ENCODE measurements around the gene C1orf87.

Gene C1orf87, protein sequence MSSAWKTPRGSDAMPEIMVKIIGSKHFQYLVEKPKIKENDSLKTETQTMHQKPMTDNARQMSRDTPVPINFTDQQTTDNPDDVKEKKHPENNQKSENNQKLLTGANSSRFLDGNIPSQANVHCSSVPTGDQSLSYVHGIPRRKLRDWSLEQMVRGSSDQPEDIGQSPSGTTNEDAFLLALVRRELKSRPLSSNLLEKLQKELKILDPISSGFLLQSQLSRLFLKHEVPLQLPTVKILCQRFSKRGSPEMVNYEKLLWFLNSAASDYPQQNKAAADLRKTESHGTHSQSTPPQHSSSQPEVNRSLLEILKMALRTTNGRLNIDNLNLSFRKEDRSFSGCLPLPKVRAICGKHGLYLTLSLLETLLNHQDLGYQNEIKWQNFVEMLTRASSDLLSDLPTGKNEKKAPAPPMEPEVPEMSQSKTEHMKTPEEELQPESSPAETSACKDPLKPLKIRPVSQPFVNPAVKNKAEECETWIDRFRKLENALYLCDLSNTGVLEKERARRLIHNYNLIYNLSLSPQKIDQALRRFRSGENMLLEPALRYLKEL

DNA sequence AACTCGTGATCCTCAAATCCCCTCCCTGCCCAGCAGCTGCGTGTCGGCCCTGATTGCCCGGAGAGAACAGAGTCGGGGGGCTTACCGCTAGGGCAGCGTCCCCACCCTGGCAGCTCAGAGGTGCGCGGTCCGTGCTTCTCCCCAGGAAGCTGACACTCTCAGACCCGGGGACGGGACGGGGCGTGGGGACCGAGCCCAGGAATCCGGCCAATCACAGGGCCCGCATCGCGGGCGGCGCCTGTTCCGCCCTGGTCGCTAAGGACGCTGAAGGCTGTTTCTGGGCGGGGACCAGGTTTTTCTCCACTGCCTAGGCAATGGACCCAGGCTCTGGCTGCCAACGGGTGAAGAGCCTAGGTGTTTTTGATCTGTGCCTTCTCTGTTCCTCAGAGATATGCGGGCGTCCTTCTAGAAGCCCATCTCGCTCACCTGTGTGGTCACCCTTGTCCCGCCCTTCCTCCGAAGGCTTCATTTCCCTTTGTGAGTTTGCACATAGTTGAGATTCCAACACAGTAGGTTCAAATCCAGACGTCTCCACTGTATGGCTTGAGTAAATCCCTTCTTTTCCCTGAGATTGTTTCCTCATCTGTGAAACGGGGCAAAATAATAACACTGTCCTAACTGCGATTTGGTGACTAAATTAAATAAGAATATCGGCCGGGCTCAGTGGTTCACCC is at the start of gene C1orf87:
Gene C1orf87 (minus strand): TSS at position 166 of the 674 bp plus-strand sequence. CDS start 1,127 bp downstream, outside the sequence.
- Histone ChIP-seq H3K9ac (ENCODE audit: low read depth in 1 of 2, low read length in 2 of 2) (no peak within 1 kb of the TSS), H3K4me3 (ENCODE audit: low read length in 2 of 2) (no peak within 1 kb of the TSS), H3K36me3 (ENCODE audit: control insufficient read depth in 2 of 2, insufficient read depth in 2 of 2, low read length in 2 of 2) (no peaks in the 10 kb centered on the region), H3K4me1 (ENCODE audit: control insufficient read depth in 2 of 2, insufficient read depth in 2 of 2, low read length in 2 of 2) (peaks cover 0 to 3% of the 10 kb centered on the region in 2 donors), H3K9me3 (ENCODE audit: control insufficient read depth in 2 of 2, low read length in 2 of 2) (no peaks in the 10 kb centered on the region), H3K27ac (ENCODE audit: low read depth in 2 of 2, low read length in 2 of 2) (no peak within 1 kb of the TSS), H3K27me3 (ENCODE audit: control insufficient read depth in 2 of 2, insufficient read depth in 2 of 2, low read length in 2 of 2) (peaks cover 0 to 4% of the 10 kb centered on the region in 2 donors)

DNA sequence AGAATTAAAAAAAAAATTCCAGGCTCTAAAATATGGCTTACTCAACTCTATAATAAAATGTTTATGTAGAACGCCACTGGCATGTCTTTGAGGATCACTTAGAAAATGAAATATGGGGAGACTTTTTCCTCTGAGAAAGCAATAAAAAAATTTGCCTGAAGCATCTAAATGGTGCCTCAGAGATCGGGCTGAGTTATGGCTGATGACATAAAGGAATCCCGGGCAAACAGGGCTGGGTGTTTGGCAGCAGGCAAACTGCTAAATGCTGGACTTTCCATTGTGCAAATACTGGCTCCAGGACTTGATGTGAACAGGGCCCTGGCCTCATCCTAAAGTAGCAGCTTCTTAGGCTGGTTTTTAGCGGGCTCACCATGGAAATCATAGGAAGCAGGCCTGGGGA is 44.5 kb upstream of the C1orf87 start:
- Histone ChIP-seq H3K9ac (ENCODE audit: low read depth in 1 of 2, low read length in 2 of 2) (no peak overlapping the region), H3K4me1 (ENCODE audit: control insufficient read depth in 2 of 2, insufficient read depth in 2 of 2, low read length in 2 of 2) (no peaks in the 10 kb centered on the region), H3K4me3 (ENCODE audit: low read length in 2 of 2) (no peak overlapping the region), H3K27ac (ENCODE audit: low read depth in 2 of 2, low read length in 2 of 2) (no peak overlapping the region), H3K9me3 (ENCODE audit: control insufficient read depth in 2 of 2, low read length in 2 of 2) (no peaks in the 10 kb centered on the region), H3K27me3 (ENCODE audit: control insufficient read depth in 2 of 2, insufficient read depth in 2 of 2, low read length in 2 of 2) (no peaks in the 10 kb centered on the region), H3K36me3 (ENCODE audit: control insufficient read depth in 2 of 2, insufficient read depth in 2 of 2, low read length in 2 of 2) (no peaks in the 10 kb centered on the region)

DNA sequence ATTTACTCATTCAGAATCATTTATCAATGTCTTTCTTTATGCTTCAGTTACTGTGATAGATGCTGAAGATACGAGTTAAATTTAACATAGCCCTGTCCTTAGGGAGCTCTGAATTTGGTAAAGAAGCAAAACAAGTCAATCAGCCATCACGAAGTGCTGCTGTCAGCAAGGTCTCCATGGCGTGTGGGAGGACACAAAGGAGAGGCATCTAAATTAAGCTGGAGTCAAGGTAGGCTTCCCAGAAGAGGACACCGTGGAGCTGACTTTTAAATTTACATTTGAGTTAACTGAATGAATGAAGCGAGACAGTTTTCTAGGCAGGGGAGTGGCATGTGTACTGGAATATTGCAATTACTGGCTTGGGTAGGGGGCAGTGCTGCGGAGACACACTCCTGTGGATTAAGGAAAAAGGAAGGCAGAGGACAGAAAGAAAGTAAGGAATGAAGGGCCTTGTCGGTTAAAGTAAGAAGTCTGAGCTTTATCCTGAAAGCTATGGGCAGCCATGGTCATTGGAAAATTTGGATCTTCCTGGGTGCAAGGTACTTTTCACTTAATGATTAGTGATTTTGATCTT is 41.3 kb upstream of the C1orf87 start:
- Histone ChIP-seq H3K9me3 (ENCODE audit: control insufficient read depth in 2 of 2, low read length in 2 of 2) (no peaks in the 10 kb centered on the region), H3K27me3 (ENCODE audit: control insufficient read depth in 2 of 2, insufficient read depth in 2 of 2, low read length in 2 of 2) (no peaks in the 10 kb centered on the region), H3K4me1 (ENCODE audit: control insufficient read depth in 2 of 2, insufficient read depth in 2 of 2, low read length in 2 of 2) (no peaks in the 10 kb centered on the region), H3K9ac (ENCODE audit: low read depth in 1 of 2, low read length in 2 of 2) (no peak overlapping the region), H3K4me3 (ENCODE audit: low read length in 2 of 2) (no peak overlapping the region), H3K27ac (ENCODE audit: low read depth in 2 of 2, low read length in 2 of 2) (no peak overlapping the region), H3K36me3 (ENCODE audit: control insufficient read depth in 2 of 2, insufficient read depth in 2 of 2, low read length in 2 of 2) (no peaks in the 10 kb centered on the region)

DNA sequence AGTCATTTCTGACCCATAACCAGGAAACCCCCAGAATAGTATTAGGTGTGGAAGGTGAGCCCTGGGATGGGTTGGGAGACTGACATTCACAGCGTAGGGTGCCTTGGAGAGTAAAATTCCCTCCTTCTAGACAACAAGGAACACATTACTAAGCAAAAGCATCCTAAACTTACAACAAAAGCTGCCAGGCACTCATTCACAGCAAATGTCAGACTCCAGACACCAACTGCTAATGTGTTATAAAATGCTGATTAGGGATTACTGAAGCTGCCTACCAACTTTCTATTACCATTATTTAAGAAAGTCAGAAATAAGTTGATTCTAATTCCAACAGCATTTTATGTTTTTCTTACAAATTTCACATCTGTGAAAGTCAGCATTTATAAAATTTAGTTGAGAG is 40.0 kb upstream of the C1orf87 start:
- Histone ChIP-seq H3K9me3 (ENCODE audit: control insufficient read depth in 2 of 2, low read length in 2 of 2) (no peaks in the 10 kb centered on the region), H3K4me3 (ENCODE audit: low read length in 2 of 2) (no peak overlapping the region), H3K36me3 (ENCODE audit: control insufficient read depth in 2 of 2, insufficient read depth in 2 of 2, low read length in 2 of 2) (no peaks in the 10 kb centered on the region), H3K4me1 (ENCODE audit: control insufficient read depth in 2 of 2, insufficient read depth in 2 of 2, low read length in 2 of 2) (no peaks in the 10 kb centered on the region), H3K9ac (ENCODE audit: low read depth in 1 of 2, low read length in 2 of 2) (no peak overlapping the region), H3K27me3 (ENCODE audit: control insufficient read depth in 2 of 2, insufficient read depth in 2 of 2, low read length in 2 of 2) (no peaks in the 10 kb centered on the region), H3K27ac (ENCODE audit: low read depth in 2 of 2, low read length in 2 of 2) (no peak overlapping the region)

DNA sequence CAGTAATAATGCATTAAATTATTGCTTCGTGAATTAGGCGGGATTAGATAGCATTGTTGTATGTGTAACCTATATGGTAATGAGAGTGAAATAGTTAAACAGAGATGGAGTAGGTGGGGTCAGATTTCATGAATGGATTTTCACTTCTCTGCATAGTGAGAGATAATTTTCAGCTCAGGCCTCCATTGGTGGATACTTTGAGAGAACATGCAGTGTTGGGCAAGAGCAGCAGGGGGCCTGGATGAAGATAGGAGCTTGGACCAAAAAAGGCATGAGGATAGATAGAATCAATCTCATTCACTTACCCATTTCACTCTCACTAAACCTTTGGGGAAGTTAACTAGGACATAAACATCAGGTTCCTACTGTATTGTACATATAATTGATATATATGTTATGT is 39.5 kb upstream of the C1orf87 start:
- Histone ChIP-seq H3K27me3 (ENCODE audit: control insufficient read depth in 2 of 2, insufficient read depth in 2 of 2, low read length in 2 of 2) (no peaks in the 10 kb centered on the region), H3K9me3 (ENCODE audit: control insufficient read depth in 2 of 2, low read length in 2 of 2) (no peaks in the 10 kb centered on the region), H3K27ac (ENCODE audit: low read depth in 2 of 2, low read length in 2 of 2) (no peak overlapping the region), H3K9ac (ENCODE audit: low read depth in 1 of 2, low read length in 2 of 2) (no peak overlapping the region), H3K36me3 (ENCODE audit: control insufficient read depth in 2 of 2, insufficient read depth in 2 of 2, low read length in 2 of 2) (no peaks in the 10 kb centered on the region), H3K4me1 (ENCODE audit: control insufficient read depth in 2 of 2, insufficient read depth in 2 of 2, low read length in 2 of 2) (no peaks in the 10 kb centered on the region), H3K4me3 (ENCODE audit: low read length in 2 of 2) (no peak overlapping the region)

DNA sequence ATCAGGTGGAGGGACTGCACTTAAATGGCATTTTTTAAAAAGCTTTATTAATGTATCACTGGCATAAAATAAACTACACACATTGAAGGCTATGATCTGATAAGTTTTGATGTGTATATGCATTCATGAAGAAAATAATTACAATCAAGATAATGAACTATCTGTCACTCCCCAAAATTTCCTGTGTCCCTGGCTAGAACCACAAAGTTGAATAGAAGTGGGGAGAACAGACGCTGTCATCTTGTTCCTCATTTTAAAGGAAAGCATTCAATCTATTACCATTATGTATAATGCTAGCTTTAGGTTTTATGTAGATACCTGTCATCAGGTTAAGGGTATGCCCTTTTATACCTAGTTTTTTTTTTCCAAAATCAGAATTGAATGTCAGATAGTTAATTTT is 38.1 kb upstream of the C1orf87 start:
- no peak overlapping the region for H3K4me3 ChIP-seq (ENCODE audit: low read length in 2 of 2)
- H3K4me1 ChIP-seq (ENCODE audit: control insufficient read depth in 2 of 2, insufficient read depth in 2 of 2, low read length in 2 of 2): no peaks in the 10 kb centered on the region
- H3K36me3 ChIP-seq (ENCODE audit: control insufficient read depth in 2 of 2, insufficient read depth in 2 of 2, low read length in 2 of 2): no peaks in the 10 kb centered on the region
- no peaks in the 10 kb centered on the region for H3K27me3 ChIP-seq (ENCODE audit: control insufficient read depth in 2 of 2, insufficient read depth in 2 of 2, low read length in 2 of 2)
- H3K27ac ChIP-seq (ENCODE audit: low read depth in 2 of 2, low read length in 2 of 2): no peak overlapping the region
- H3K9ac ChIP-seq (ENCODE audit: low read depth in 1 of 2, low read length in 2 of 2): no peak overlapping the region
- no peaks in the 10 kb centered on the region for H3K9me3 ChIP-seq (ENCODE audit: control insufficient read depth in 2 of 2, low read length in 2 of 2)

DNA sequence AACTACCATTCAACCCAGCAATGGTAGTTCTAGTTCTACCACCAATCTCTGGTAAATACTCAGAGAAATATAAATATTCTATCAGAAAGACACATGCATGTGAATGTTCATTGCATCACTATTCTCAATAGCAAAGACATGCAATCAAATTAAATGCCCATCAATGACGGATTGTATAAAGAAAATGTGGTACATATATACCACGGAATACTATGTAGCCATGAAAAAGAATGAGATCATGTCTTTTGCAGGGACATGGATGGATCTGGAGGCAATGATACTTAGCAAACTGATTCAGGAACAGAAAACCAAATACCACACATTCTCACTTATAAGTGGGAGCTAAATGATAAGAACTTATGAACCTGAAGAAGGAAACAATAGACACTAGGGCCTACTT is 37.5 kb upstream of the C1orf87 start:
- Histone ChIP-seq H3K36me3 (ENCODE audit: control insufficient read depth in 2 of 2, insufficient read depth in 2 of 2, low read length in 2 of 2) (no peaks in the 10 kb centered on the region), H3K9me3 (ENCODE audit: control insufficient read depth in 2 of 2, low read length in 2 of 2) (no peaks in the 10 kb centered on the region), H3K27ac (ENCODE audit: low read depth in 2 of 2, low read length in 2 of 2) (no peak overlapping the region), H3K4me1 (ENCODE audit: control insufficient read depth in 2 of 2, insufficient read depth in 2 of 2, low read length in 2 of 2) (no peaks in the 10 kb centered on the region), H3K27me3 (ENCODE audit: control insufficient read depth in 2 of 2, insufficient read depth in 2 of 2, low read length in 2 of 2) (no peaks in the 10 kb centered on the region), H3K4me3 (ENCODE audit: low read length in 2 of 2) (no peak overlapping the region), H3K9ac (ENCODE audit: low read depth in 1 of 2, low read length in 2 of 2) (no peak overlapping the region)

DNA sequence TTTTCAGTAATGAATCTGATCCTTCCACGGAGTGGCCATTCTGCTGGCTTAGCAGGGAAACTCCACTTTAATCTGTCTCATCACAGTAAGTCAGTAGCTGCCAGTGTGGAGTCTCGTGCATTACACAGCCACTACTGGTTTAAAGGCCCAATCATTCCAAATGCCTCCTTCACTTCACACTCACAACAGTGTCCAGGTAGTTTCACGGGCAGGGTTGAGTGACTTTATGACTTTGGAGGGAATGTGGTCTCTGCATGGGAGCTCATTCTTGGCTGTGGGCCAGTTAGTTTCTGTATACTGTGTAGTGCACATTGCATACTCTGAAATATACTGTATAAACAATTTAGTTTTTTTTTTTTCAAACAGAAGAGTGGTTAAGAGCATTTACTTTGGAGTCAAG is 34.6 kb upstream of the C1orf87 start:
- Histone ChIP-seq H3K9me3 (ENCODE audit: control insufficient read depth in 2 of 2, low read length in 2 of 2) (no peaks in the 10 kb centered on the region), H3K9ac (ENCODE audit: low read depth in 1 of 2, low read length in 2 of 2) (no peak overlapping the region), H3K36me3 (ENCODE audit: control insufficient read depth in 2 of 2, insufficient read depth in 2 of 2, low read length in 2 of 2) (no peaks in the 10 kb centered on the region), H3K27ac (ENCODE audit: low read depth in 2 of 2, low read length in 2 of 2) (no peak overlapping the region), H3K4me1 (ENCODE audit: control insufficient read depth in 2 of 2, insufficient read depth in 2 of 2, low read length in 2 of 2) (no peaks in the 10 kb centered on the region), H3K27me3 (ENCODE audit: control insufficient read depth in 2 of 2, insufficient read depth in 2 of 2, low read length in 2 of 2) (no peaks in the 10 kb centered on the region), H3K4me3 (ENCODE audit: low read length in 2 of 2) (no peak overlapping the region)

DNA sequence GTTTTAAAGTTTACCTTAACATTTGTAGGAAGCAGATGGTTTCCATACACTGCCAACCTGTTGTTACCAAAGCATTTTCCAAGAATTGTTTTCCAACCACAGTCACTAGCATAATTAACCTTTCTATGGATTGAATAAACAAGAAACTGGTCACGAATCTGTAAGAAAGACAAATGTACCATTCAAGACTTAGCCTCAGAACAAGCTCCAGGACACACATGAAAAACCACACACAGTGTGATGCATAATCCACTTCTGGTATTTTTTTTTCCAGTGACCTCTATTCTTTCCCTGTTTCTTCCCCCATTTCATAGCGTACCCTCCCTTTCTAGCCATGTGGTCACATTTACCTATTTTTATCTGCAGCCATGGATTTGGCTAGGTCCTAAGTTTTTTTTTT is 29.6 kb upstream of the C1orf87 start:
- Histone ChIP-seq H3K4me1 (ENCODE audit: control insufficient read depth in 2 of 2, insufficient read depth in 2 of 2, low read length in 2 of 2) (no peaks in the 10 kb centered on the region), H3K9ac (ENCODE audit: low read depth in 1 of 2, low read length in 2 of 2) (no peak overlapping the region), H3K36me3 (ENCODE audit: control insufficient read depth in 2 of 2, insufficient read depth in 2 of 2, low read length in 2 of 2) (no peaks in the 10 kb centered on the region), H3K9me3 (ENCODE audit: control insufficient read depth in 2 of 2, low read length in 2 of 2) (no peaks in the 10 kb centered on the region), H3K27ac (ENCODE audit: low read depth in 2 of 2, low read length in 2 of 2) (no peak overlapping the region), H3K27me3 (ENCODE audit: control insufficient read depth in 2 of 2, insufficient read depth in 2 of 2, low read length in 2 of 2) (no peaks in the 10 kb centered on the region), H3K4me3 (ENCODE audit: low read length in 2 of 2) (no peak overlapping the region)
